Measurements from ENCODE around the gene MSMB. TPM values are rescaled to one million over a fixed set of nuclear protein-coding genes. Genes with fewer than 3 reads are reported as not detected.
"Not testable (repeated sequence)": the region's sequence is repeated elsewhere in the genome, so short reads cannot be mapped to it uniquely, and the experiment has no call there.

The MSMB gene
- total RNA-seq, 1 donor from 2014 or later, result not detected

- DNase-seq (ENCODE audit: low spot score), result no peak
These were observed 24.7 kb upstream of the MSMB start for GRCh38 chr10:46070749-46071148.

GRCh38 chr10:46069771-46070463 lies 23.8 kb upstream of the MSMB start:
- DNase-seq (ENCODE audit: low spot score), result no peak

- DNase-seq (ENCODE audit: low spot score), result no peak
These were observed 22.8 kb upstream of the MSMB start for GRCh38 chr10:46068905-46069304.

DNA sequence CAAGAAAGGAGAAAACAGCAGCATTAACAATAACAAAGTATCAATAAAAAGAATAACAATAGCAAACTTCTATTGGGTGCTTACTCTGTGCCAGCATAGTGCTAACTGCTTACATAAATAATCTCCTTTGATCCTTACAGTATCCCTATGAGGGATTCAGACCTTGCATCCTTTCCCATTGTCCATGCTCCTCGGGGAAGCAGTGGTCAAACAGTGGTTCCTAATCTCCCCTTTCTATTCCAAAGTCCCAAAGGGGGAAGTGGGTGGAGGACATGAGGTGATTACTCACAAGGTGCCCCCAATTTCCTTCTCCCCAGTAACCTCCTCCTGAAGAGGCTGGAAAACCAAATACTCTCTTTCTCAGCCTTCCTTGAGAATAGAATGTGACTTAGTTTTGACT lies 22.0 kb upstream of the MSMB start:
- no peak for DNase-seq (ENCODE audit: low spot score)

DNA sequence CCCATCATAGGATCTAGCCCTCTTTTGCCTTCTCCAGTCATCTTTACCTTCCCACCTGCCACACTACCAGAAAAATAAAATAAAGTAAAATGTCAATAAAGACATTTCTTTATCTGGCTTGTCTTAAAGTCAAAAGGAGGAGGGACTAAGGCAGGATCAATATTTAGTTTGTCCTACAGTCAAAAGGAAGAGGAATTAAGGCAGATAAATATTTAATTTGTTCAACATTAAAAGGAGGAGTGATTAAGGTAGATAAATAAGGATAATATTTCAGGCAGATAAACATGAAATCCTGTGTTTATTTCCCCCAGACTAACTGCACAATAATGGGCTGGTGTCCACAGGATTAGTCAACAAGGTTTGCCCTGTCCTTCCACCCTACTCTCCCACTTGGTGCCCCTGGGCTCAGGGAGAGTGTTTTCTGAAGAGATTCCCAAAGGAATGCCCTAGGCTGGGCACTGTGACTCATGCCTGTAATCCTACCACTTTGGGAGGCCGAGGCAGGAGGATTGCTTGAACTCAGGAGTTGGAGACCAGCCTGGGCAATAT lies 18.3 kb upstream of the MSMB start:
- no peak for DNase-seq (ENCODE audit: low spot score)

GRCh38 chr10:46062723-46063428 lies 16.8 kb upstream of the MSMB start:
- DNase-seq (ENCODE audit: low spot score), result no peak

DNA sequence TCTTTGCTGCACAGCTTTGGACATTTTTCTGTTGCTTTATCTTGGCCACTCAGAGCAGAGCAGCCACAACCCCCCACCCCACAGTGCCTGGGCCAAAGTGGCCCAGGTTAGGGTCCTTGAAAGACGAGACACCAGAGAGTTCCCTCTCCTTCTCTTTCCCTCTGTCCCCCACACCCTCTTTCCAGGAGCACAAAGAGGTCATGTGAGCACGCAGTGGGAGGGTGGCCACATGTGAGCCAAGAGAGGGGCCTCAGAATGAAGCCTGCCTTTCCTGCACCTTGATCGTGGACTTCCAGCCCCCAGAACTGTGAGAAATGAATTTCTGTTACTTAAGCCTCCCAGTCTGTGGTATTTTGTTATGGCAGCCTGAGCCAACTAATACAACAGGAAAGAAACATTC lies 14.6 kb upstream of the MSMB start:
- DNase-seq (ENCODE audit: low spot score), result no peak

- DNase-seq (ENCODE audit: low spot score), result not testable (repeated sequence)
These were observed 11.9 kb upstream of the MSMB start for GRCh38 chr10:46057927-46058326.

DNA sequence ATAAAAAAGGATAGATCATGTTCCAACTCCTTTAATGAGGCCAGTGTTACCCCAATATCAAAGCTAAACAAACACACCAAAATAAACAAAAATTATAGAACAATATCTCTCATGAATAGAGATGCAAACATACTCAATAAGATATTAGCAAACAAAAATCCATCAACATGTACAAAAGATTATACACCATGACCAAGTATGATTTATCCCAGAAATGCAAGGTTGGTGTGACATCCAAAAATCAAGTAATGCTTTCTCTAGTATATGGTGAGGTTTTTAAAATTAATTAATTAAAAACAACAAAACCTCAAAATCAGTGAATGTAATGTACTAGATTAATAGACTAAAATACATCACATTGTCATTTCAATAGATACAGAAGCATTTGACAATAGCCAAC lies 11.0 kb upstream of the MSMB start:
- no peak for DNase-seq (ENCODE audit: low spot score)

DNA sequence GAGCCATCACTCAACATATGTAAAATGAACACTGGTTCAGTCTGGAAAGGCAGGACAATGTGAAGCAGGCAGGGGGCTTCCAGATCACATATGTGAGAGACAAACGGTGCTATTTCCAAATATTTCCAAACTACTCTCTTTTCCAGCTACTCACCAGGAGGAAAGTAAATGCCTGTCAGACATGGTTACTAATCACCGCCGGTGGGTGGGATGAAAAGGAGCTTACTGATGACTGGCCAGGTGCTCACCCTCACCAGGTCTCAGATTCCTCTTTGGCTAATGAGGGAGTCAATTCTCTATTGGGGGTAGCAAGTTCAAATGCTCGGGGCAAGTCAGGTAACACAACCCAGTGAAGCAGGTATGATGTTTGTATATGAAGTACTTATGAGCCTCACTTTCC lies 9.7 kb upstream of the MSMB start:
- no peak for DNase-seq (ENCODE audit: low spot score)

GRCh38 chr10:46053534-46054434 lies 7.7 kb upstream of the MSMB start:
- no peak for DNase-seq (ENCODE audit: low spot score)

DNA sequence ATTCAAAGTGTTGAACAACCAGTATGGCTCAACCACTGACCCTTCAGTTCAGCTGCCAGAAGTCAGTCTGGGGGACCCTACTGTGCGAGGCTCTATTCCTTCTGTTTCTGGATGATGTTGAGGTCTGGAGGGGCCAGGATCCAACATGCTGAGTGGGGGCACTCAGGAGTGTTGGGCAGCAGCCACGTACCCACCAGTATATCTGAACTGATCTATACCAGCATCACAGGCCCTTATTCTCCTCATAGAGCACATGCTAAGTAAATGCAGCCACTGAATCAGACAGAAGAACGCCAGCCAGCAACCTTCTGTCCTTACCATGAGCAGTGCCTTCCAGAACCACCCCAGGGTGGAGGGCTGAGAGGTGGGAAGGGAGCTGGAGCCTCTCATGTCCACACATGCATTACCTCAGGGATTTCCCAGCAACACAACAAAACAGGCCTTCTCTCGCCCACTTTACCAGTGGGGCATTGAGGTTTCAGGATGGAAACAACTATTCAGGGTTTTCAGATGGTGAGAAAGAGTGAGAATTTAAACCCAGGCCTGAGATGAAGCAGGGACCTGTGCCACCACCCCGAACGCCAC lies 6.8 kb upstream of the MSMB start:
- DNase-seq (ENCODE audit: low spot score), result no peak

DNA sequence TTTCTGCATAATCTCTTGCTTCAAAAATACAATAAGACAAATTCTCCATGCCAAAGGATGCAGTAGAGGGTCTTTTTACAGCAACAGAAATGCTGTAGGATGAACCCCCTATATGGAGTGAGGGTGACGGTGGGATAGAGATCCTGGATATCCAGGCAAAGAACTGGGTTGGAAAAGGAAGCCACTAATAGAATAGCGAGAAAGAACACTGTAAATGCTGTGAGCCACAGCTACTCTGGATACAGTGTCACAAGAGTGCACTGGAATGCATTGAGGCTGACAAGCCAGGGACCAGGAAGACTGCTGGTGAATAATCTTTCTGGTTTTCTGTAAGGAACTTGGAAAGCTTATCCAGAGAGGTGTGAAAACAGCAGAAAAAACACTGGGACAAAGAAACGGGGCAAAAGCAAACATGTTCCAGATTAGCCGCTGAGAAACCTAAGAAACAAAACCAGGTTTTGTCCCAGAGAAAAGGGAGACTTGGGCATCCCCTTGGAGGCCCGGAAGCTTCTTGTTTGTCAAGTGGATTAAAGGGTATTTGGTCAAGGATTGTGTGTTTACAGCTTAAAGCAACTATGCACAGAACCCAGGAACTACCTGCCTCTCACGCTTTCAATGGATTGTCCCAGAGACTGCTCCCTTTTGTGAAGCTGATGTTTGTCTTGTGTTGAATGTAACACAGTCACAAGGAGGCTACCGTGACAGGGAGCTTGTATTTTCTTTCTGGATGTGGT lies 6.2 kb upstream of the MSMB start:
- DNase-seq (ENCODE audit: low spot score), result no peak

GRCh38 chr10:46050941-46051623 lies 5.0 kb upstream of the MSMB start:
- DNase-seq (ENCODE audit: low spot score), result no peak

- not testable (repeated sequence) for DNase-seq (ENCODE audit: low spot score)
These were observed 3.4 kb upstream of the MSMB start for GRCh38 chr10:46049497-46049831.

- no peak for DNase-seq (ENCODE audit: low spot score)
These were observed 2.1 kb upstream of the MSMB start for GRCh38 chr10:46048152-46048551.

DNA sequence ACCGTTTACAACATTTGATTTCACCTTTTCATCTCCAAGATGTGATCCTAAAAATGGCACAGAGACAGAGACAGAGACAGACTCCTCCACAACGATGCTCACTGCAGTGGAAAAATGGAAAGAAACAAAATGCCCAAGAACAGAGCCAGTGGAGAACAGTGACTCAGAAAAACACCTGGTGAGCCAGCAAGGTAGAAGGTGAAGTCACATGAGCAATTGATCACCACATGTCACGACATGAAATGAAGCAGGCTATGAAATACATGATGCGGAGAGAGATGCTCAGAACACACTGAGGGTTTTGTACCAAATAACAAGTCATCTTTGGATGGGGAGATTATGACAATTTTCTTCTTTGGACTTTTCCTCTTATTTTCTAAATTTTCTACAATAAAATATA lies 3.5 kb downstream of the MSMB start:
- DNase-seq (ENCODE audit: low spot score), result no peak

- no peak for DNase-seq (ENCODE audit: low spot score)
These were observed 6.1 kb downstream of the MSMB start for GRCh38 chr10:46040004-46040403.

DNA sequence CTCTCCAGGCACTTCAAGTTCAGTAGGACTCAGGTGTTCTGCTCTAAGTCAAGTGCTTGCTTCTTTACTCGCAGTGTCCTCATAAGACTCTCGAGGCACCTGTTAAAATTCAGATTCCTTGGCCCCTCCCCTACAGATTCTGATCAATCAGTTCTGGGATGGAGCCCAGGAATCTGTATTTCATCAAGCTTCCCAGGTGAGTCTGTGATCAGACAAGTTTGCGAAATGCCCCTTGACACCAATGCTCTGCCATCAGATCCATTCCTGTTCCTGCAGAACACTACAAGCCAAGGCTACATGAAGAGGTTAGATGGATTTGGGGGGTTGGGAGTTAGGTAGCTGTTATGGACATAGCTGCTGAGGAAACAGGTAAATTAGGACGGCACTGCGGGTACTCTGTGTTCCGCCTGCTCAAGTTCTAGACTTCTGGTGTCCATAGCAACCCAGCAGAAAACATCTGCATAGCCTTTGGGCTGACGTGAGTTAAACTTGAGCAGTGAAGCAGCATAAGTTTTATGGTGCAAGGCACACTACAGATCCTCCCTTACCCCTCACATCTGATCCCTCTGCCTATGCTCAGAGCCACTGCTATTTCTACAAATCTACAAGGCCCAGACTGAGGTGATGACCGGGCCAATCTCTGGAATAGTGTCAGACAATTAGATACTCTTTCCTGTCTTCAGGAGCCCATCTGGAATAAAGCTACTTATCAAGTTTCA lies 8.8 kb downstream of the MSMB start:
- DNase-seq (ENCODE audit: low spot score), result no peak

Data from mesenteric fat pad (tissue), 1 donor.